OCI-LY3 (cell line): ENCODE data around the gene ZNF22.
A peak's percentile ranks its signal among the peaks of the same experiment; 100 is the strongest.

Experiments
- H2AFZ ChIP-seq: fragments of 200-600, 300-600 bp; shearing (Covaris generic); 2 replicates; pipeline ENCODE4 v1.6.0; 2014; ENCODE audit warnings: antibody characterized with exemption, low read depth, low read length
- H3K27ac ChIP-seq: fragments of 200-600, 300-600 bp; sonication (generic); 2 replicates; pipeline ENCODE4 v1.5.1; 2014; ENCODE audit warnings: mild to moderate bottlenecking, low read length, moderate library complexity, mixed read lengths
- H3K27me3 ChIP-seq: fragments of 200-600, 300-600 bp; sonication (generic); 2 replicates; pipeline ENCODE4 v1.6.1; 2014; ENCODE audit warnings: low read depth, low read length, mixed read lengths
- H3K36me3 ChIP-seq: fragments of 200-600, 300-600 bp; sonication (generic); replicated peaks from 2 replicates; pipeline ENCODE3; 2014; ENCODE audit warnings: low read depth, low read length, mixed read lengths
- H3K4me1 ChIP-seq: fragments of 300-600, 200-600 bp; sonication (generic); 2 replicates; pipeline ENCODE4 v1.6.1; 2014; ENCODE audit warnings: low read length, mixed read lengths
- H3K4me2 ChIP-seq: fragments of 200-600, 300-600 bp; sonication (generic); 2 replicates; pipeline ENCODE4 v1.6.1; 2014; ENCODE audit warnings: low read length, mixed read lengths
- H3K4me3 ChIP-seq: fragments of 300-600, 200-600 bp; sonication (generic); 2 replicates; pipeline ENCODE4 v1.5.1; 2014; ENCODE audit warnings: antibody characterized with exemption, mild to moderate bottlenecking, low read length, moderate library complexity
- H3K79me2 ChIP-seq: fragments of 300-600, 200-600 bp; shearing (Covaris generic); 2 replicates; pipeline ENCODE4 v1.6.1; 2014; ENCODE audit warnings: mild to moderate bottlenecking, low read length, mixed read lengths
- H3K9ac ChIP-seq: fragments of 300-600, 200-600 bp; shearing (Covaris generic); 2 replicates; pipeline ENCODE4 v1.6.0; 2014; ENCODE audit warnings: mild to moderate bottlenecking, low read length, moderate library complexity
- H3K9me3 ChIP-seq: fragments of 200-600, 300-600 bp; shearing (Covaris generic); 2 replicates; pipeline ENCODE4 v1.6.1; 2014; ENCODE audit warnings: low read length, mixed read lengths; ENCODE audit not compliant: insufficient read depth
- H4K20me1 ChIP-seq: fragments of 200-600, 300-600 bp; sonication (generic); 2 replicates; pipeline ENCODE4 v1.6.1; 2016; ENCODE audit warnings: low read length, mixed read lengths; ENCODE audit not compliant: insufficient read depth
- EZH2phosphoT487 ChIP-seq: fragments of 200-600 bp; shearing (Covaris generic); IDR thresholded peaks from 2 replicates; pipeline ENCODE4 v1.6.1; 2018; ENCODE audit warnings: antibody characterized with exemption, mixed run types, low read depth
- TF ChIP-seq, protein P1 (sequence below): fragments of 200-600, 300-600 bp; sonication (generic); IDR thresholded peaks from 2 replicates; pipeline ENCODE4 v1.5.1; 2014; ENCODE audit warnings: antibody characterized with exemption, low read length, low read depth

ZNF22 gene

DNA sequence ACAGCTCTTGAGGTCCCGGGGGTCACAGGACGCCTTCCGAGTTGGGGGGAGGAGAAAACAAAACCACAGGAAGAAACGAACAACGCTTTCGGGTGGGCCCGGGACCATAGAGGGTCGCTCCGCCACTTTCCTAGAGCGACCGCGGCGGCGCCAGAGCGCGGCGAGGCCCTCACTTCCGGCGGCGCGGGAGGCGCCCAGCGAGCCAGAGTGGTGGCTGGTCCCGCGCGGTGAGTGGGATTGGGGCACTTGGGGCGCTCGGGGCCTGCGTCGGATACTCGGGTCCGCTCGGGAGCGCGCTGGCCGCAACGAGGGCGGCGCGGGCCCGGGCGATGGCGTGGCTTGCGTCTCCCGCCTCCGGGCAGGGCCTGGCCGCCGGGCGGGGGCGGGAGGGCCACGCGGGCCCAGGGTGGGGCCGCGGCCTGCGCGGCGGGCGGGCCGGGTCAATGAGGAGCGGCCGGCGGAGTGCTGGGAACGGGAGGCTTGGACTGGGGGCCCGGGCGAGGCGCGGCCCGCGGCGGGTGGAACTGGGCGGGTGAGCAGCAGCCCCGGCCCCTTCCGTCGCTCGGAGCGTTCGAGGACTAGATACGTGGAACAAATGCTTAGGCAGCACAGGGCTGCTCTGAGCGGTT lies at the start of gene ZNF22:
Gene ZNF22 (plus strand): TSS at position 172 of the 629 bp plus-strand sequence. CDS start 2,446 bp downstream, outside the sequence.
- H3K36me3 ChIP-seq: peaks cover 8% of the 10 kb centered on the region
- H4K20me1 ChIP-seq: no peaks in the 10 kb centered on the region
- H3K9ac ChIP-seq: peak within 1 kb of the TSS; percentile 55
- peak within 1 kb of the TSS; percentile 79 for H3K4me3 ChIP-seq
- peak within 1 kb of the TSS; percentile 68 for H3K4me2 ChIP-seq
- peak within 1 kb of the TSS; percentile 92 for H2AFZ ChIP-seq
- TF ChIP-seq, protein P1, sequence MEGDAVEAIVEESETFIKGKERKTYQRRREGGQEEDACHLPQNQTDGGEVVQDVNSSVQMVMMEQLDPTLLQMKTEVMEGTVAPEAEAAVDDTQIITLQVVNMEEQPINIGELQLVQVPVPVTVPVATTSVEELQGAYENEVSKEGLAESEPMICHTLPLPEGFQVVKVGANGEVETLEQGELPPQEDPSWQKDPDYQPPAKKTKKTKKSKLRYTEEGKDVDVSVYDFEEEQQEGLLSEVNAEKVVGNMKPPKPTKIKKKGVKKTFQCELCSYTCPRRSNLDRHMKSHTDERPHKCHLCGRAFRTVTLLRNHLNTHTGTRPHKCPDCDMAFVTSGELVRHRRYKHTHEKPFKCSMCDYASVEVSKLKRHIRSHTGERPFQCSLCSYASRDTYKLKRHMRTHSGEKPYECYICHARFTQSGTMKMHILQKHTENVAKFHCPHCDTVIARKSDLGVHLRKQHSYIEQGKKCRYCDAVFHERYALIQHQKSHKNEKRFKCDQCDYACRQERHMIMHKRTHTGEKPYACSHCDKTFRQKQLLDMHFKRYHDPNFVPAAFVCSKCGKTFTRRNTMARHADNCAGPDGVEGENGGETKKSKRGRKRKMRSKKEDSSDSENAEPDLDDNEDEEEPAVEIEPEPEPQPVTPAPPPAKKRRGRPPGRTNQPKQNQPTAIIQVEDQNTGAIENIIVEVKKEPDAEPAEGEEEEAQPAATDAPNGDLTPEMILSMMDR: no peak
- no peak for TF ChIP-seq EZH2phosphoT487
- no peaks in the 10 kb centered on the region for H3K27me3 ChIP-seq
- H3K9me3 ChIP-seq: no peaks in the 10 kb centered on the region
- H3K79me2 ChIP-seq: peaks cover 24% of the 10 kb centered on the region
- peaks cover 4% of the 10 kb centered on the region for H3K4me1 ChIP-seq
- peak within 1 kb of the TSS; percentile 23; the same call in 1 of the 2 replicates for H3K27ac ChIP-seq

GRCh38 chr10:44951576-44952226 lies 49.0 kb upstream of the ZNF22 start:
- H4K20me1 ChIP-seq: no peaks in the 10 kb centered on the region
- H3K27ac ChIP-seq: no peak overlapping the region
- H3K9me3 ChIP-seq: no peaks in the 10 kb centered on the region
- TF ChIP-seq, protein P1: no peak
- peaks cover 40% of the 10 kb centered on the region for H3K4me1 ChIP-seq
- peaks cover 2% of the 10 kb centered on the region for H3K36me3 ChIP-seq
- H3K27me3 ChIP-seq: no peaks in the 10 kb centered on the region
- no peak overlapping the region for H3K9ac ChIP-seq
- H3K4me2 ChIP-seq: no peak overlapping the region
- H3K4me3 ChIP-seq: no peak overlapping the region
- no peaks in the 10 kb centered on the region for H3K79me2 ChIP-seq
- no peak overlapping the region for H2AFZ ChIP-seq

DNA sequence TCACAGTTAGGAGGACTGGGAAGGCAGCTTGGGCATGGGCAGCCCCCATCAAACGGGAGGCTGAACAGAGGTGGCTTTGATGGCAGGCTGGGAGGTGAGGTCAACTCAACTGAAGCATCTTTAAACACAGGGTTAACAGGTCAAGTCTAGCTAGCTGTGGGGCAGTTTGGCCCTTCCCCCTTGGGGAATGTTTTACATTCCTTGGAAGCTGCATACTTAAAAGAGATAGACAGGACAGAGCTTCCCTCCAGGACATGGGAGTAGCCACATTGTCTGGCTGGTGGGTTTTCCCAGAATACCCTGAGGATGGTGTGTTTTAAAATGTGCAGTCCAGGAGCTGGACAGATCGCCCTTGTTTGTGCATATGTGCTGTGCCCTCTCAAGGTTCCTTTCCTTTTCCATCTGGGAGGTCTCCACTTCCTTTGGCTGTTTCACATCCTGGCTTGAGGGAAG lies 47.9 kb upstream of the ZNF22 start:
- Histone ChIP-seq H3K4me2 (no peak overlapping the region), H3K36me3 (peaks cover 5% of the 10 kb centered on the region), H4K20me1 (no peaks in the 10 kb centered on the region)

DNA sequence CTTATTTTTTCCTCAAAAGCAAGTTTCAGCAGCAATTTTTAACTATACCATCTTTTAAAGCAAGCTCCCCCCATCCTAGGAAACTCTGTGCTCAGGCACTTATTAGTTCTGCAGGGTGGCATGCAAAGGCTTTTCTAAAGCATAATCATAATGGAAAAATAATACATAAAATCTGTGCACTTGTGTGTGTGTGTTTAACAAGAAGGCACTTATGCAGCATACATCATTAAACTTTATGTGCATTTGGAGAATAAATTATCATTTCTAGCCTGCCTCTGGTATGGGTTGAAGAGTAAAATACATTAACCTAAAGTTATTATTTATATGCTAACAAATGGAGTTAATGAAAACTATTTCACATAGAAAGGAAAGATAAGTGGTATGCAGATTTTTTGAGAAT lies 46.7 kb upstream of the ZNF22 start:
- Histone ChIP-seq H3K27ac (no peak overlapping the region), H3K79me2 (peaks cover 7% of the 10 kb centered on the region)

More for the DNA sequence above, 47.9 kb upstream of the ZNF22 start:
- no peak overlapping the region for H3K4me3 ChIP-seq
- TF ChIP-seq EZH2phosphoT487: no peak
- TF ChIP-seq, protein P1: no peak
- no peak overlapping the region for H3K27ac ChIP-seq
- H3K9me3 ChIP-seq: no peaks in the 10 kb centered on the region
- peaks cover 29% of the 10 kb centered on the region for H3K4me1 ChIP-seq
- no peak overlapping the region for H2AFZ ChIP-seq
- no peaks in the 10 kb centered on the region for H3K79me2 ChIP-seq
- no peaks in the 10 kb centered on the region for H3K27me3 ChIP-seq
- H3K9ac ChIP-seq: no peak overlapping the region

More for the DNA sequence above, 46.7 kb upstream of the ZNF22 start:
- H3K9me3 ChIP-seq: no peaks in the 10 kb centered on the region
- H3K4me3 ChIP-seq: no peak overlapping the region
- TF ChIP-seq, protein P1: no peak
- no peak for TF ChIP-seq EZH2phosphoT487
- H3K9ac ChIP-seq: no peak overlapping the region
- H3K4me1 ChIP-seq: peaks cover 25% of the 10 kb centered on the region
- H2AFZ ChIP-seq: no peak overlapping the region
- no peaks in the 10 kb centered on the region for H3K27me3 ChIP-seq
- peaks cover 5% of the 10 kb centered on the region for H3K36me3 ChIP-seq
- H4K20me1 ChIP-seq: no peaks in the 10 kb centered on the region
- H3K4me2 ChIP-seq: no peak overlapping the region
